Uterus (tissue), 4 donors: ENCODE results near the gene ITLN2. TPM values are rescaled to one million over a fixed set of nuclear protein-coding genes. Genes with fewer than 3 reads are reported as not detected.
"Not testable (repeated sequence)": the region's sequence is repeated elsewhere in the genome, so short reads cannot be mapped to it uniquely, and the experiment has no call there.

Experiments used
- DNase-seq, 2 donors: peaks; one replicate each; pipeline ENCODE4 v3.0.0-alpha.2; 2019 to 2020
- H3K27ac ChIP-seq, 2 donors: fragments of 200-600 bp; sonication (generic); 1 replicate in 1 of 2; 2 replicates in 1 of 2; pipeline ENCODE4 v1.5.1; 2016 to 2018
- H3K27me3 ChIP-seq, 2 donors: fragments of 200-600 bp; sonication (generic); one replicate each; pipeline ENCODE4 v1.5.1; 2018 to 2019; ENCODE audit warnings: control low read depth in 1 of 2
- H3K36me3 ChIP-seq, 2 donors: fragments of 200-600 bp; sonication (generic); one replicate each; pipeline ENCODE4 v1.5.1; 2019; ENCODE audit warnings: control low read depth in 1 of 2
- H3K4me1 ChIP-seq, 2 donors: fragments of 200-600 bp; sonication (generic); one replicate each; pipeline ENCODE4 v1.5.1; 2018 to 2019; ENCODE audit warnings: control low read depth in 1 of 2
- H3K4me3 ChIP-seq, 2 donors: fragments of 200-600 bp; sonication (generic); 1 replicate in 1 of 2; 2 replicates in 1 of 2; pipeline ENCODE4 v1.5.1; 2018 to 2019; ENCODE audit warnings: mild to moderate bottlenecking in 1 of 2
- H3K9me3 ChIP-seq, 2 donors: fragments of 200-600 bp; sonication (generic); one replicate each; pipeline ENCODE4 v1.5.1; 2019; ENCODE audit warnings: control low read depth in 1 of 2
- POLR2A ChIP-seq, 2 donors: fragments of 450-650 bp; IDR thresholded peaks; one replicate each; pipeline ENCODE4 v1.6.1; 2016; ENCODE audit warnings: antibody characterized with exemption in 2 of 2, mild to moderate bottlenecking in 1 of 2, moderate library complexity in 1 of 2
- intact Hi-C: fragments of 100-400 bp; cut with DNase I; formaldehyde crosslinking; loops from one replicate; pipeline ENCODE4 v1.15.1; 2023; ENCODE audit warnings: low total_unique reads
- total RNA-seq, 4 donors: library from RNA; depleted of rRNA in 3 of 4; stranded (reverse); fragments of >200 nt in 3 of 4; gene quantifications; one replicate each; pipeline versions ENCODE4 v1.1.0 to v1.2.4, GENCODE V29; 2014 to 2023
- TF ChIP-seq, protein P1 (sequence below), 4 experiments: fragments of 200-600 bp in 2 of 4; fragments of 450-650 bp in 2 of 4; sonication (generic) in 2 of 4; IDR thresholded peaks; one replicate each; pipeline ENCODE4 v1.5.1; 2016 to 2019; ENCODE audit warnings: antibody characterized with exemption in 4 of 4, mild to moderate bottlenecking in 2 of 4, moderate library complexity in 1 of 4
- donor health status: DM: yes; HTN: yes; CAD: no.

The ITLN2 gene
- total RNA-seq, 4 donors from 2014 or later = not detected

DNA sequence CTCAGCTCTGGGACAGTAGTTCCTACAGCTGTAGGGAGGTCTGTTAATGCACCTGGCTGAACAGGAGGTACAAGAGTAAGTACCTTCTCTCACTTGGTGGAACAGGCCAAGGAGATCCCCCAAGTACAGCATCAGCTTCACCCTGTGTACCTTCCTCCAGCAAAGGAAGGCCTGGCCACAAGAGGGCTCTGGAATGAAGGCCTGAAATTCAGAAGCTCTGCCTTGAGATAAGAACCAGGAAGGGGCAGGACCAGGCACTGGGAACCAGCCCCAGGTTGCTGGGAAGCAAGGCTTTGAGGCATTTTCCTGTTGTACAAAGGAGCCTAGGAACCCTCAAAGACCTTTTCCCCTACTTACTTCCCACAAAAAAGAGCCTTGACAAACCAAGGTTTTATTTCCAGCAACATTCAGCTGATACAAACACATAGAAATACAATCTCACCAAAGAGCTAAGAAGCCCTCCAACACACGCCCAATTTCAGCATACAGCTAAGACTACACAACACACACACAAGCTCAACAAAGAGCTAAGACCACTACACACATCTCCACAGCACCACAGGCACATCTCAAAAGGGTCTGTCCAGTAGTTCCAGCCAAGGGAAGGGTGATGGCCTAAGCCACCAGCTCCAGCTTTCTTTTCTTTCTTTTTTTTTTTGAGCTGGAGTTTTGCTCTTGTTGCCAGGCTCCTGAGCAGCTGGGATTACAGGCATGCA lies 42.9 kb upstream of the ITLN2 start:
- no peaks in the 10 kb centered on the region for H3K36me3 ChIP-seq
- no peak overlapping the region for H3K4me3 ChIP-seq
- H3K27ac ChIP-seq = peak overlapping the region; percentile 37 to 45
- no peaks in the 10 kb centered on the region for H3K4me1 ChIP-seq
- H3K9me3 ChIP-seq = no peaks in the 10 kb centered on the region
- TF ChIP-seq, protein P1, sequence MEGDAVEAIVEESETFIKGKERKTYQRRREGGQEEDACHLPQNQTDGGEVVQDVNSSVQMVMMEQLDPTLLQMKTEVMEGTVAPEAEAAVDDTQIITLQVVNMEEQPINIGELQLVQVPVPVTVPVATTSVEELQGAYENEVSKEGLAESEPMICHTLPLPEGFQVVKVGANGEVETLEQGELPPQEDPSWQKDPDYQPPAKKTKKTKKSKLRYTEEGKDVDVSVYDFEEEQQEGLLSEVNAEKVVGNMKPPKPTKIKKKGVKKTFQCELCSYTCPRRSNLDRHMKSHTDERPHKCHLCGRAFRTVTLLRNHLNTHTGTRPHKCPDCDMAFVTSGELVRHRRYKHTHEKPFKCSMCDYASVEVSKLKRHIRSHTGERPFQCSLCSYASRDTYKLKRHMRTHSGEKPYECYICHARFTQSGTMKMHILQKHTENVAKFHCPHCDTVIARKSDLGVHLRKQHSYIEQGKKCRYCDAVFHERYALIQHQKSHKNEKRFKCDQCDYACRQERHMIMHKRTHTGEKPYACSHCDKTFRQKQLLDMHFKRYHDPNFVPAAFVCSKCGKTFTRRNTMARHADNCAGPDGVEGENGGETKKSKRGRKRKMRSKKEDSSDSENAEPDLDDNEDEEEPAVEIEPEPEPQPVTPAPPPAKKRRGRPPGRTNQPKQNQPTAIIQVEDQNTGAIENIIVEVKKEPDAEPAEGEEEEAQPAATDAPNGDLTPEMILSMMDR (IDR thresholded peaks at IDR 0.05) = peak in 3 of 4 experiments; percentile 21 to 59 (median 21)
- TF ChIP-seq POLR2A (IDR thresholded peaks at IDR 0.05) = no peak
- DNase-seq = peak; percentile 27 to 58
- intact Hi-C loops = no loop called here
- H3K27me3 ChIP-seq = no peaks in the 10 kb centered on the region

DNA sequence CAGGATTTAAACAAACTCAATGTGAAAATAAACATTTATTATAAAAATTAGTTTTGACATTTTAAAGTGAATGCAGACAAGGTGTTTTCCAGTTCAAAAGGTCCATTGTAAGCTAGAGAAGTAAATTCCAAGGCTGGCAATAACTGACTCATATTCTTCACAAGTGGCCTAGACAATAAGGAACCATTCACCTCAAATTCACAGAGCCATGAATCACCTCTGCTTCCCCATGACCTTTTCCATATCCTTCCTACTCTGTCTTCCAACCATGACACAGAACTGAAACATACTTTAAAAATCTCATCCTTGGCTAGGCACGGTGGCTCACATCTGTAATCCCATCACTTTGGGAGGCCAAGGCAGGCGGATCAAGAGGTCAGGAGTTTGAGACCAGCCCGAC lies 41.6 kb upstream of the ITLN2 start:
- Histone ChIP-seq H3K27me3 (no peaks in the 10 kb centered on the region), H3K36me3 (no peaks in the 10 kb centered on the region), H3K4me3 (no peak overlapping the region), H3K27ac (no peak overlapping the region), H3K9me3 (no peaks in the 10 kb centered on the region), H3K4me1 (no peaks in the 10 kb centered on the region)
- no peak for DNase-seq
- no peak for TF ChIP-seq POLR2A (IDR thresholded peaks at IDR 0.05)
- TF ChIP-seq, protein P1 (IDR thresholded peaks at IDR 0.05) = no peak
- intact Hi-C loops = no loop called here

GRCh38 chr1:160993544-160994193 lies 39.1 kb upstream of the ITLN2 start:
- Histone ChIP-seq H3K9me3 (no peaks in the 10 kb centered on the region), H3K27ac (no peak overlapping the region), H3K4me3 (no peak overlapping the region), H3K36me3 (no peaks in the 10 kb centered on the region), H3K4me1 (no peaks in the 10 kb centered on the region), H3K27me3 (no peaks in the 10 kb centered on the region)
- intact Hi-C loops = no loop called here
- no peak for DNase-seq
- TF ChIP-seq, protein P1 (IDR thresholded peaks at IDR 0.05) = peak in 1 of 4 experiments; percentile 26
- TF ChIP-seq POLR2A (IDR thresholded peaks at IDR 0.05) = no peak

DNA sequence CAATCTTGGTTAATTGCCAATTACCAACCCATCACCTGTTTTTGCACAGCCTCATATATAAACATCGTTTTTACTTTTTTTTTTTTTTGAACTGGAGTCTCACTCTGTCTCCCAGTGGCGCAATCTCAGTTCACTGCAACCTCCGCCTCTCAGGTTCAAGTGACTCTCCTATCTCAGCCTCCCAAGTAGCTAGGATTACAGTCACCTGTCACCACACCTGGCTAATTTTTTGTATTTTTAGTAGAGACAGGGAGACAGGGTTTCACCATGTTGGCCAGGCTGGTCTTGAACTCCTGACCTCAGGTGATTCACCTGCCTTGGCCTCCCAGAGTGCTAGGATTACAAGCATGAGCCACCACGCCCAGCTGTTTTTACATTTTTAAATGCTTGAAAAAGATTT lies 37.4 kb upstream of the ITLN2 start:
- intact Hi-C loops, H3K27me3 ChIP-seq, H3K27ac ChIP-seq, H3K4me1 ChIP-seq, DNase-seq, H3K9me3 ChIP-seq, H3K36me3 ChIP-seq, H3K4me3 ChIP-seq: not testable (repeated sequence)

DNA sequence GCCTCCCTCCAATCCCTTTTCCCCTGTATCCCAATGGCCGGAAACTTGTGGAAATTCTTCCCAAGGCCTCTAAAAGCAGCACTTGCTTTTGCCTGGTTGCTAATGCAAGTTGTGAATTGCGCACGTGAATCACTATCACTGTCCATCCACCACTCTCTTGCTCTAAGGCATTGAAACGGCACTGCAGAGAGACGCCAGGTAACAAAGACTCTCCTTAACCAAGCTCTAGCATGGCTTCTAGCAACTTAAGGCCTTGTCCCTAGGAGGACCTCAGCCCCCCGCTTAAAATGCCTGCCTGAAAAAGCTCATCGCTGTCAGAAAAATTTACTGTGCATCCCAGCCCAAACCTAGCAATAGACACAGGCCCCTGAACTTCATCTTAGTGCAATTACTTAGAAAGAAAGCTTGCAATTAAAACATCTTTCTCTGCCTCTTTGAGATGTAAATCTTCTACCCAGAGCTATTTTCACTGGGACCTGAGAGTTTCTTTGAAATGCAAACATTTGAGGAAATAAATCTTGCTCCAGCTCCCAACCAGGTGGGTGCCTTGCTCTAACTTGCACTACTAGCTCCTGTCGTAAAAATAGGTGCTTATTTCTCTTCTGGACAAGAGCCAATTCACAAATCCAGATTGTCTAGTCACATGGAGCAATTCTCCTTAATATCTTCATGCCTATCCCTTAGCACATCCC lies 32.9 kb upstream of the ITLN2 start:
- TF ChIP-seq, protein P1 (IDR thresholded peaks at IDR 0.05) = no peak
- intact Hi-C loops = no loop called here
- no peaks in the 10 kb centered on the region for H3K9me3 ChIP-seq
- no peaks in the 10 kb centered on the region for H3K4me1 ChIP-seq
- H3K27ac ChIP-seq = no peak overlapping the region
- no peaks in the 10 kb centered on the region for H3K27me3 ChIP-seq
- no peak for DNase-seq
- H3K4me3 ChIP-seq = no peak overlapping the region
- no peaks in the 10 kb centered on the region for H3K36me3 ChIP-seq
